HG03354 (cell line): Measurements from ENCODE around the gene TEKT1.
"Not testable (repeated sequence)": the region's sequence is repeated elsewhere in the genome, so short reads cannot be mapped to it uniquely, and the experiment has no call there.

ENCODE experiments used
- ATAC-seq: cut with Tn5 transposase; IDR thresholded peaks from one replicate; pipeline ENCODE4 v1.9.1; 2021; ENCODE audit warnings: mild to moderate bottlenecking; ENCODE audit not compliant: unreplicated experiment, poor library complexity, severe bottlenecking

The TEKT1 gene

DNA sequence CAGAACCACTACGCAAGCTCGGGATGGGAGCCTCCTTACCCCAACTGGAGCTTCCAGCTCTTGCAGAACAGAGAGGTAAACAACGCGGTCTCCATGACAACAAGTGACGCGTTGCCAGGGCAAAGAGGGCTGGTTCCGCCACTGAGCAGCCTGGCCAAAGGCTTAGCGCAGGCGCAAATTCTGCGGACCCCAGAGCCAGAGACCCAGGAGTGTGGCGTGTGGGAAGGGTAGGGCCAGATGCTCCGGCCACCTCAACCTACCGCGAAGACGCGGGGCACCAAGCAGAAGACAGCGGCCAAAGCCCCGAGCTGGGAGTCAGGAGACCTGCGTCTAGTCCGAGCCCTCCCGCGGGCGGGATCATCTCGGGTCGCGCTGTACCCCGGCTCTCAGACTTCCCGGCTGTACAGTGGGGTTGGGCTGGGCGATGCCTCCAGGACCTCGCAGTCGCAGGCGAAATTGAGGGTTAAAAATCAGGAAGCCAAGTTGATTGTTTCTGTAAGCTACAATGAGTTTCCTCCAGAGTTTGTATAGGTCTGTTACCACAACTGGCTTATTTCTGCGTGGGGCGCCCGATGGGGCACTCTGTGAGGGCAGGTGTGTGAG is at the start of gene TEKT1:
TSS of gene TEKT1 (minus strand) at position 69 of the 603 bp plus-strand sequence. CDS start 1,353 bp downstream, outside the sequence.
- ATAC-seq, result no peak

DNA sequence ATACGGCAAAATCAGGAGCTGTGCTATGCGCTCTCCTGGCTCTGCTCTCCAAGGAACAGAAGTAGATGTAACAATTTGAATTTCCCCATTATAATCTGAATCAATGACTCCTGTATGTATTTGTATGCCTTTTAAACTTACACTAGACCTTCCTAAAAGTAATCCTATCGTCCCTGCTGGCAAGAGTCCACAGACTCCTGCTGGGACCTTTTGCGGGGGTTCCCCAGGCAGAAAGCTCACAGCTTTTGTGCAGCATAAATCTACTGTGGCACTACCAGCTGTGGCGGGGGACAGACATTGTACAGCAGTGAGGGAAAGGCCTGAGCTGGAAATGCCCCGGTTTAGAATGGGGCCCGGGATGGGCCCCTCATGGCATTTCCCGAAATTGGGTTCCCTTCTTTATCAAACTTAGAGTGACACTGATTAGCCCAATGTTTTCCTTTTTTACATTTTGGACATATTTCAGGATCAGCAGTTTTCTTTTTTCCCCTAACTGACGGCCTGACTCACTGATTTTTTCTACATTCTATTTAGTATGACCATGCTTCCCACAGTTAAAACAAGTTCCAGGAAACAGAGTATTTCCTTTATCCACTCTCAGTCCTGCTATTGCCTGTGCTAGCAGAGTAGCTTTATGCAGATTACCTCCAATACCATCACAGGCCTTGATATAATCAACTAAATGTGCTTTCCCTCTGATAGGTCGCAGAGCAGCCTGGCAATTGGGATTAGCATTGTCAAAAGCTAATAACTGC is 47.9 kb upstream of the TEKT1 start:
- ATAC-seq, result not testable (repeated sequence)

DNA sequence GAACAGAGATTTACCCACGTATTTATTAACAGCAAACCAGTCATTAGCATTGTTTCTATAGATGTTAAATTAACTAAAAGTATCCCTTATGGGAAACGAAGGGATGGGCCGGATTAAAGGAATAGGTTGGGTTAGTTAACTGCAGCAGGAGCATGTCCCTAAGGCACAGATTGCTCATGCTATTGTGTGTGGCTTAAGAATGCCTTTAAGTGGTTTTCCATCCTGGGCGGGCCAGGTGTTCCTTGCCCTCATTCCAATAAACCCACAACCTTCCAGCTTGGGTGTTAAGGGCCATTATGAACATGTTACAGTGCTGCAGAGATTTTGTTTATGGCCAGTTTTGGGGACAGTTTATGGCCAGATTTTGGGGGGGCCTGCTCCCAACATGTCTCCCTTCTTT is 43.7 kb upstream of the TEKT1 start:
- ATAC-seq, result not testable (repeated sequence)

GRCh38 chr17:6872936-6873335 is 41.4 kb upstream of the TEKT1 start:
- no peak for ATAC-seq

GRCh38 chr17:6870841-6871240 is 39.3 kb upstream of the TEKT1 start:
- ATAC-seq, result no peak

GRCh38 chr17:6868582-6868981 is 37.1 kb upstream of the TEKT1 start:
- ATAC-seq, result no peak

DNA sequence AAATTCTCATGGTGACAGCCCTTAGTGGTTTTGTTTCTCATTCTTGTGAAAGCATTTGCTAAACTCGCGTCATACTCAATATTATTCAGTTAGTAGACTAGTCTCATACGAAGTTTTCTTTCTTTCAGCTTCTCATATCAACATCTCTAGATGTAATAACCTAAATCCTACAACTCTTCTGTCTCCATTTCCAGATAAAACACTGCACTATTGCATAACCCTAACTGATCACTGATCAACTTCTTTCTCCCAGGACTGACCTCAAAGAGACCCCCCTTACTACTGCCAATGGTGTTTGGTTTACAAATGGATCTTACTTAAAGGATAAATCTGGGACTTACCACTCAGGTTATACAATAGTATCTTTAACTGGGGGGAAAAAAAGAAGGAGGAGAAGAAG is 36.3 kb upstream of the TEKT1 start:
- ATAC-seq, result no peak

GRCh38 chr17:6862825-6863224 is 31.3 kb upstream of the TEKT1 start:
- no peak for ATAC-seq

DNA sequence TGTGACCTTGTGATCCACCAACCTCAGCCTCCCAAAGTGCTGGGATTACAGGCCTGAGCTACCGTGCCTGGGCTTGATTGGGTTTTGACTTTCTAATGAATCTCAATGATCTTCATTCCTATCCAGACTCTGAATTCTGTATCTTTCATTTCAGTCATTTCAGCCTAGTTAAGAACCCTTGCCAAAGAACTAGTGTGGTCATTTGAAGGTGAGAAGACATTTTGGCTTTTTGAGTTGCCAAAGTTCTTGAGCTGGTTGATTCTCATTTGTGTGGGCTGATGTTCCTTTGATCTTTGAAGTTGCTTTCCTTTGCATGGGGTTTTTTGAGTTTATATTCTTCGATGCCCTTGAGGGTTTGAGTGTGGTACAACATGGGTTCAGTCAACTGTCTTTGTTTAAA is 30.6 kb upstream of the TEKT1 start:
- ATAC-seq, result no peak

DNA sequence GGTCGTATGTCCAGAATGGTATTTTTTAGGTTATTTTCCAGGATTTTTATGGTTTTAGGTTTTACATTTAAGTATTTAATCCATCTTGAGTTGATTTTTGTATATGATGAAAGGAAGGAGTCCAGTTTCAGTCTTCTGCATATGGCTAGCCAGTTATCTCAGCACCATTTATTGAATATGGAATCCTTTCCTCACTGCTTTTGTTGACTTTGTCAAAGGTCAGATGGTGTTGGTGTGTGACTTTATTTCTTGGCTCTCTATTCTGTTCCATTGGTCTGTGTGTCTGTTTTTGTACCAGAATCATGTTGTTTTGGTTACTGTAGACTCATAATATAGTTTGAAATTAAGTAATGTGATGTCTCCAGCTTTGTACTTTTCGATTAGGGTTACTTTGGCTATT is 26.4 kb upstream of the TEKT1 start:
- no peak for ATAC-seq

- no peak for ATAC-seq
These were observed 25.8 kb upstream of the TEKT1 start for GRCh38 chr17:6857336-6857735.

DNA sequence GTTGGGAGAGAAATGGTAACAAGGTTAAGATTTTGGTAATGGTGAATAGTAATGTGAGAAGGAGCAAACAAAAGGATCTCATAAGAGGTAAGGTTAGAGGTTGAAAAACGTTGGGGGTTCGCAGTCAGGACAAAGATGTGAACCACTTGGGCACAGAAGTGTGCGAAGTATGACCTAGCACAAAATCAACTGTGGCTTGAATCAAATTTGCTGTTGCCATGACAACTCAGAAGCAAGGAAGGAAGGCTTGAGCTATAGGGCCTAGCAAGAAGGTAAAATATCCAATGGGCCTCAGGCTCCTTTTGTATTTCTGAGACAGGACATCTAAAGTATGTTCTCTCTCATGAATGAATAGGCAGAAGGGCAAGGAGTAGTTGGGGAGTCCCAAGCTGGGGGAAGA is 24.5 kb upstream of the TEKT1 start:
- no peak for ATAC-seq

- no peak for ATAC-seq
These were observed 22.4 kb upstream of the TEKT1 start for GRCh38 chr17:6853764-6854442.

DNA sequence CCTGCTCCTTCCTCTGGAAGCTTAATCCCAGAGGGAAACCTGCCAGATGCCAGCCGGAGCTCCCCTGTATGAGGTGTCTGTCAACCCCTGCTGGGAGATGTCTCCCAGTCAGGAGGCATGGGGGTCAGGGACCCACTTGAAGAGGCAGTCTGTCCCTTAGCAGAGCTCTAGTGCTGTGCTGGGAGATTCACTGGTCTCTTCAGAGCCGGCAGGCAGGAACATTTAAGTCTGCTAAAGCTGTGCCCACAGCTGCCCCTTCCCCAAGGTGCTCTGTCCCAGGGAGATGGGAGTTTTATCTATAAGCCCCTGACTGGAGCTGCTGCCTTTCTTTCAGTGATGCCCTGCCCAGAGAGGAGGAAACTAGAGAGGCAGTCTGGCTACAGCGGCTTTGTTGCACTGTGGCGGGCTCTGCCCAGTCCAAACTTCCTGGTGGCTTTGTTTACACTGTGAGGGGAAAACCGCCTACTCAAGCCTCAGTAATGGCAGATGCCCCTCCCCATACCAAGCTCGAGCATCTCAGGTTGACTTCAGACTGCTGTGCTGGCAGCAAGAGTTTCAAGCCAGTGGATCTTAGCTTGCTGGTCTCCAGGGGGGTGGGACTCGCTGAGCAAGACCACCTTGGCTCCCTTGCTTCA is 17.1 kb upstream of the TEKT1 start:
- not testable (repeated sequence) for ATAC-seq

- not testable (repeated sequence) for ATAC-seq
These were observed 14.6 kb upstream of the TEKT1 start for GRCh38 chr17:6846138-6846537.

- not testable (repeated sequence) for ATAC-seq
These were observed 12.9 kb upstream of the TEKT1 start for GRCh38 chr17:6844406-6844805.

DNA sequence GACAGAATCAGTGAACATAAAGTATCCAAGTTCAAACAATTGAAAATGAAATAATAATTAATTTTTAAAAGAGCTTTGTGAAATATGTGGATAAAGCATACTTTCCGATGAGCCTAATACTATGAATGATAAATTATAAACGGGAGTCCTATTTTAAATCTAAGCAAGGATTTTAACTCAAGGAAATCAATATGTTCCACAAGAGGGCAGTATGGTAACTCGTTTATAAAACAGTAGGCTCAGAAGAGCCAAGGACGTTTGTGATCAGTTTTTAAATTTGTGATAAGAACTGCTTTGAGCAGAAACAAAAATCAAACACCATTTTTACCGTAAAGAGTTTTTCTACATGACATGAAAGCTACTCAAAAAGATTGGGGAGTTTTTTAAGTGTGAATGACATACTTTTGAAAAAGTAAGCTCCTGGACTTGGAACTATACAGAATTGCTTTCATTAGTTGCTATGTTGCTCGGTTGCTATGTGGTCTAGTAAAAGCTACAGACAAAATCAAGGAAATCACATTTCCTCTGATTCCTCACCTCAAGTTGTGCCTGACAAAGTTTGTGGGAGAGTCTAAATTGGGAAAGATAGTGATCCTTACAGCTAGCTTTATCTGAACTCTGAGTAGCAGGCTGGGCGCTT is 11.8 kb upstream of the TEKT1 start:
- no peak for ATAC-seq

- ATAC-seq, result not testable (repeated sequence)
These were observed 10.2 kb upstream of the TEKT1 start for GRCh38 chr17:6841769-6842168.

DNA sequence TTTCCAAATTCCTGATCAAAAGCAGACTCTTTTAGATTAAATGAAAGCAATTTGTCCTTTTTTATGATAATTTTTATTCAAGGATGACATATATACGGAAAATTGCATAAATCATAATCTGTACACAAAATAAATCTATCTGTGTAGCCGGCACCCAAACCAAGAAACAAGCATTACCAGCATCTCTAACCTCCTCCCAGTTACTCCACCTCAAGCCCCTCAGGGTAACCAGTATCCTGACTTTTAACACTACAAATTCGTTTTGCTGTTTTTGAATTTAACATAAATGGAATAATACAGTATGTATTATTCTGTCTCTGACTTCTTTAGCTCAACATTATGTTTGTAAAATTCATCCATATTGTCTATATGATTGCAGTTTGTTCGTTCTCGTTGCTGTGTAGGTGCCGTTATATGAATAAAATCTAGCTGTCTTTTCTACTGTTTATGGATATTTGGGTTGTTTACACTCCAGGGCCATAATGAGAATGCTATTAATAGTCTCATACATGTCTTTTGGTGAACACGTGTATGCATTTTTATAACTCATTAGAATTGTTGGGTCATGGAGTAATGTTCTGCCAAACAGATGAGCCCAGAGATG is 1.0 kb downstream of the TEKT1 start:
- ATAC-seq, result no peak

DNA sequence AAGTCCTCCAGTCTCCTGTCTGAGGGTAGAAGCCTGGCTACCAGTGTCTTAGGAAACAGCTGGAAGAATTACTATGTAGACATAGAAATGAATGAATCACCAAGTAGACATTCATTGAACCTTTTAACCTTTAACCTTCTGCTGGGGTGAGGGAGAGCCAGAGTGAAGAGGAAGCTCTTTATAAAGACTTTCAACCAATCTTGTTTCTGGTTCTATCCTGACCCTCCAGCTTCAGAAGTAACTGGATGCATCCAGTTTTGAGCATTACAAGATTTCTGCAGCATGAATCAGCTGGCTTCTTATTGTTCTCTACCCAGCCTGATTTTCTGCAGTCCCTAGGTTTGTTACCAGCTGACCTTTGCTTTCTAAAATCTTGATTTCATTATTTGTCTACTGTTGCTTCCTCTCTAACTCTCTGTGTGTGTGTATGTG is 8.5 kb downstream of the TEKT1 start:
- no peak for ATAC-seq
